CD8-positive, alpha-beta memory T cell (primary cell): ENCODE measurements around the gene OR10C1. TPM values are rescaled to one million over a fixed set of nuclear protein-coding genes. Genes with fewer than 3 reads are reported as not detected.

Experiments used
- CTCF ChIA-PET: fragments of 350-600 bp; sonication (Branson Sonifier 250); formaldehyde crosslinking; loops from one replicate; lab custom pipeline; 2021; ENCODE audit warnings: antibody characterized with exemption; lab: Charles Lee
- POLR2A ChIA-PET: fragments of 350-600 bp; sonication (Branson Sonifier 250); formaldehyde crosslinking; loops from one replicate; lab custom pipeline; 2021; ENCODE audit warnings: antibody characterized with exemption; lab: Charles Lee
- DNase-seq, 5 donors: peaks; one replicate each; pipeline versions ENCODE4 v3.0.0 to v3.0.0-alpha.2; 2020 to 2022; ENCODE audit warnings: mixed read lengths in 1 of 5
- H3K27ac ChIP-seq: one replicate; pipeline ENCODE4 v1.7.0; 2013; ENCODE audit warnings: low read depth, mild to moderate bottlenecking, low read length, moderate library complexity
- H3K27me3 ChIP-seq: 2 replicates; pipeline ENCODE4 v1.7.0; 2013; ENCODE audit warnings: low read length, mild to moderate bottlenecking; ENCODE audit not compliant: insufficient read depth, poor library complexity, severe bottlenecking
- H3K36me3 ChIP-seq: 2 replicates; pipeline ENCODE4 v1.7.0; 2013; ENCODE audit warnings: mild to moderate bottlenecking, low read length, moderate library complexity; ENCODE audit not compliant: insufficient read depth
- H3K4me1 ChIP-seq: 2 replicates; pipeline ENCODE4 v1.7.0; 2013; ENCODE audit warnings: mild to moderate bottlenecking, low read length, moderate library complexity; ENCODE audit not compliant: insufficient read depth
- H3K4me3 ChIP-seq: 2 replicates; pipeline ENCODE4 v1.7.0; 2013; ENCODE audit warnings: mild to moderate bottlenecking, low read length
- H3K9me3 ChIP-seq: 2 replicates; pipeline ENCODE4 v1.7.0; 2013; ENCODE audit warnings: mild to moderate bottlenecking, low read length
- H3K27ac Mint-ChIP-seq, 8 donors: one replicate each; pipeline ENCODE4 v1.8.0; 2020 to 2021; ENCODE audit warnings: mixed read lengths in 8 of 8, mild to moderate bottlenecking in 6 of 8, inconsistent platforms in 3 of 8, moderate library complexity in 3 of 8
- H3K27me3 Mint-ChIP-seq, 2 donors: one replicate each; pipeline ENCODE4 v1.8.0; 2020 to 2021; ENCODE audit warnings: mixed read lengths in 2 of 2, mild to moderate bottlenecking in 1 of 2, moderate library complexity in 1 of 2
- H3K36me3 Mint-ChIP-seq, 3 donors: one replicate each; pipeline ENCODE4 v1.8.0; 2020 to 2021; ENCODE audit warnings: mixed read lengths in 3 of 3, inconsistent platforms in 1 of 3, mild to moderate bottlenecking in 1 of 3
- H3K4me1 Mint-ChIP-seq, 3 donors: one replicate each; pipeline ENCODE4 v1.8.0; 2020 to 2021; ENCODE audit warnings: mixed read lengths in 3 of 3, inconsistent platforms in 1 of 3, mild to moderate bottlenecking in 1 of 3
- H3K4me3 Mint-ChIP-seq, 7 donors: one replicate each; pipeline ENCODE4 v1.8.0; 2020 to 2021; ENCODE audit warnings: mixed read lengths in 7 of 7, mild to moderate bottlenecking in 6 of 7, moderate library complexity in 4 of 7, inconsistent platforms in 2 of 7
- H3K9me3 Mint-ChIP-seq, 5 donors: one replicate each; pipeline ENCODE4 v1.8.0; 2020 to 2022; ENCODE audit warnings: mixed read lengths in 5 of 5, mild to moderate bottlenecking in 3 of 5, moderate library complexity in 2 of 5, inconsistent platforms in 1 of 5
- polyA plus RNA-seq: library from polyadenylated mRNA; unstranded; fragments of 300-500 nt; fragmentation: Illumina TruSeq; gene quantifications from one replicate; pipeline ENCODE4 v1.2.3, GENCODE V29; 2021
- total RNA-seq, 2 experiments: library from RNA; stranded (reverse); gene quantifications; one replicate each; pipeline ENCODE4 v1.2.3, GENCODE V29; 2021

OR10C1 gene
- total and polyA plus RNA-seq, 3 experiments from 2014 or later: not detected

DNA sequence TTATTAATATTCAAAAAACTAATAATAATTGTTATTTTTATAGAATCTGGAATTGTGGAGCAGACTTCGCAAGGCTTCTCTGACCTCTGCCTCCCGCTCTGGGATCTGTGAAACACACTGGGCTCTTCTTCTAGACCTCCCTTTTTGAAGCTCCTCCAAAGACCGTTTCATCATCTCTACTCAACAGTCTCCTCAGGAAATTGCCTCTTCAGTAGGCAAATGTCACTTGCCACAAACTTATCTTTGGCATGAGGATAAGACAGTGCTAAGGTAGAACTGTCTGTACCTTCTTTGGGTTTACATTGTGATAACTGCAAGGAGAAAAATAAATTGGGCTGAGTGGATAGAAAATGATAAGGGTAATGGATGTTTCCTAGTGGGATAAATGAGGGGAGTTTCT, 50.9 kb downstream of the OR10C1 start:
- Histone ChIP-seq H3K9me3 (no peaks in the 10 kb centered on the region), H3K27ac (no peak overlapping the region), H3K36me3 (no peaks in the 10 kb centered on the region), H3K4me1 (no peaks in the 10 kb centered on the region), H3K4me3 (no peak overlapping the region), H3K27me3 (no peaks in the 10 kb centered on the region)
- POLR2A ChIA-PET: no interaction called here
- peaks cover 6 to 33% of the 10 kb centered on the region in 2 donors for H3K27me3 Mint-ChIP-seq
- CTCF ChIA-PET: no interaction called here
- H3K4me1 Mint-ChIP-seq: no peaks in the 10 kb centered on the region
- H3K36me3 Mint-ChIP-seq: no peaks in the 10 kb centered on the region
- DNase-seq: no peak
- no peak overlapping the region for H3K4me3 Mint-ChIP-seq
- H3K9me3 Mint-ChIP-seq: no peaks in the 10 kb centered on the region
- H3K27ac Mint-ChIP-seq: no peak overlapping the region

- no peaks in the 10 kb centered on the region for H3K4me1 ChIP-seq
- H3K27ac Mint-ChIP-seq: no peak overlapping the region
- H3K36me3 Mint-ChIP-seq: no peaks in the 10 kb centered on the region
- H3K4me3 ChIP-seq: no peak overlapping the region
- H3K4me3 Mint-ChIP-seq: no peak overlapping the region
- no peaks in the 10 kb centered on the region for H3K9me3 Mint-ChIP-seq
- CTCF ChIA-PET: no interaction called here
- no peaks in the 10 kb centered on the region for H3K36me3 ChIP-seq
- POLR2A ChIA-PET: no interaction called here
- no peak for DNase-seq
- H3K9me3 ChIP-seq: no peaks in the 10 kb centered on the region
- no peaks in the 10 kb centered on the region for H3K27me3 ChIP-seq
- no peaks in the 10 kb centered on the region for H3K4me1 Mint-ChIP-seq
- peaks cover 4 to 33% of the 10 kb centered on the region in 2 donors for H3K27me3 Mint-ChIP-seq
- H3K27ac ChIP-seq: no peak overlapping the region
Observed at GRCh38 chr6:29490552-29490951, 51.4 kb downstream of the OR10C1 start.

Other genes starting within 250 kb of the OR10C1 start
- gene OR14J1, start 137.6 kb upstream of the OR10C1 start, total RNA-seq: not detected
- gene OR14J1, start 137.6 kb upstream of the OR10C1 start, polyA plus RNA-seq: not detected
- not detected for gene OR5V1, start 70.4 kb upstream of the OR10C1 start, total RNA-seq
- not detected for gene OR5V1, start 70.4 kb upstream of the OR10C1 start, polyA plus RNA-seq
- gene OR12D3, start 64.0 kb upstream of the OR10C1 start, total RNA-seq: not detected
- not detected for gene OR12D3, start 64.0 kb upstream of the OR10C1 start, polyA plus RNA-seq
- gene OR12D2, start 43.7 kb upstream of the OR10C1 start, total RNA-seq: not detected
- gene OR12D2, start 43.7 kb upstream of the OR10C1 start, polyA plus RNA-seq: not detected
- not detected for gene OR12D1, start 24.4 kb upstream of the OR10C1 start, total RNA-seq
- gene OR12D1, start 24.4 kb upstream of the OR10C1 start, polyA plus RNA-seq: not detected
- gene OR11A1, start 17.8 kb downstream of the OR10C1 start, total RNA-seq: not detected
- gene OR11A1, start 17.8 kb downstream of the OR10C1 start, polyA plus RNA-seq: not detected
- not detected for gene OR2H1, start 17.8 kb downstream of the OR10C1 start, total RNA-seq
- not detected for gene OR2H1, start 17.8 kb downstream of the OR10C1 start, polyA plus RNA-seq
- not detected for gene MAS1L, start 48.6 kb downstream of the OR10C1 start, total RNA-seq
- not detected for gene MAS1L, start 48.6 kb downstream of the OR10C1 start, polyA plus RNA-seq
- 1 to 10 TPM; 2.5 to 2.6 TPM for gene UBD, start 120.4 kb downstream of the OR10C1 start, total RNA-seq
- gene UBD, start 120.4 kb downstream of the OR10C1 start, polyA plus RNA-seq: not detected
- not detected for gene OR2H2, start 145.8 kb downstream of the OR10C1 start, total RNA-seq
- gene OR2H2, start 145.8 kb downstream of the OR10C1 start, polyA plus RNA-seq: not detected
- 1 to 10 TPM; 8.3 to 8.8 TPM for gene GABBR1, start 193.9 kb downstream of the OR10C1 start, total RNA-seq
- 0.45 TPM for gene GABBR1, start 193.9 kb downstream of the OR10C1 start, polyA plus RNA-seq
- gene MOG, start 217.8 kb downstream of the OR10C1 start, total RNA-seq: not detected
- not detected for gene MOG, start 217.8 kb downstream of the OR10C1 start, polyA plus RNA-seq
- gene ZFP57, start 241.8 kb downstream of the OR10C1 start, total RNA-seq: 1 to 10 TPM; 9.0 to 9.2 TPM
- 2.2 TPM for gene ZFP57, start 241.8 kb downstream of the OR10C1 start, polyA plus RNA-seq